OCI-LY1 (cell line): Measurements from ENCODE around the gene DOCK2.
"Not testable (repeated sequence)": the region's sequence is repeated elsewhere in the genome, so short reads cannot be mapped to it uniquely, and the experiment has no call there.

Experiments used
- H2AFZ ChIP-seq: fragments of 200-600 bp; sonication (generic), shearing (Covaris generic); 2 replicates; pipeline ENCODE4 v1.6.0; 2014; ENCODE audit warnings: antibody characterized with exemption, mild to moderate bottlenecking, low read length
- H3F3A ChIP-seq: fragments of 200-600 bp; sonication (generic), shearing (Covaris generic); 2 replicates; pipeline ENCODE4 v1.6.0; 2014; ENCODE audit warnings: mild to moderate bottlenecking, antibody characterized with exemption, low read length, moderate library complexity; ENCODE audit not compliant: insufficient read depth
- H3K27ac ChIP-seq: fragments of 200-600 bp; sonication (generic); 2 replicates; pipeline ENCODE4 v1.5.1; 2014; ENCODE audit warnings: low read length, mixed run types, mild to moderate bottlenecking, low read depth; ENCODE audit not compliant: poor library complexity, severe bottlenecking
- H3K27me3 ChIP-seq: fragments of 200-600 bp; sonication (generic); 2 replicates; pipeline ENCODE4 v1.6.0; 2014; ENCODE audit warnings: antibody characterized with exemption, mild to moderate bottlenecking, low read length, moderate library complexity; ENCODE audit not compliant: insufficient read depth
- H3K36me3 ChIP-seq: fragments of 200-600 bp; sonication (generic); 2 replicates; pipeline ENCODE4 v1.6.1; 2014; ENCODE audit warnings: mild to moderate bottlenecking, antibody characterized with exemption, low read length, moderate library complexity, mixed read lengths; ENCODE audit not compliant: insufficient read depth
- H3K4me1 ChIP-seq: fragments of 200-600 bp; sonication (generic); 2 replicates; pipeline ENCODE4 v1.5.1; 2014; ENCODE audit warnings: mild to moderate bottlenecking, low read length, moderate library complexity; ENCODE audit not compliant: insufficient read depth, severe bottlenecking
- H3K4me2 ChIP-seq: fragments of 200-600 bp; sonication (generic), shearing (Covaris generic); 2 replicates; pipeline ENCODE4 v1.6.1; 2014; ENCODE audit warnings: low read length
- H3K4me3 ChIP-seq: fragments of 200-600 bp; sonication (generic); 2 replicates; pipeline ENCODE4 v1.5.1; 2014; ENCODE audit warnings: low read length, low read depth, mild to moderate bottlenecking, mixed read lengths; ENCODE audit not compliant: poor library complexity, severe bottlenecking
- H3K79me2 ChIP-seq: fragments of 200-600 bp; shearing (Covaris generic); 2 replicates; pipeline ENCODE4 v1.6.1; 2016; ENCODE audit warnings: mixed run types, low read length, mixed read lengths; ENCODE audit not compliant: insufficient read depth
- H3K9ac ChIP-seq: fragments of 200-600 bp; sonication (generic), shearing (Covaris generic); 2 replicates; pipeline ENCODE4 v1.6.1; 2014; ENCODE audit warnings: mild to moderate bottlenecking, low read length, mixed read lengths
- H3K9me2 ChIP-seq: fragments of 200-600 bp; sonication (generic), shearing (Covaris generic); 2 replicates; pipeline ENCODE4 v1.6.1; 2014; ENCODE audit warnings: low read depth, mild to moderate bottlenecking, low read length, mixed read lengths
- H3K9me3 ChIP-seq: fragments of 200-600 bp; shearing (Covaris generic); 2 replicates; pipeline ENCODE4 v1.6.1; 2014; ENCODE audit warnings: low read length, mixed read lengths
- H4K20me1 ChIP-seq: fragments of 200-600 bp; sonication (generic), shearing (Covaris generic); 2 replicates; pipeline ENCODE4 v1.6.0; 2016; ENCODE audit warnings: mild to moderate bottlenecking, low read length; ENCODE audit not compliant: insufficient read depth
- EZH2 ChIP-seq: fragments of 200-600 bp; sonication (generic), shearing (Covaris generic); IDR thresholded peaks from 2 replicates; pipeline ENCODE4 v1.8.0; 2017; ENCODE audit warnings: borderline replicate concordance, mixed run types, mild to moderate bottlenecking, antibody characterized with exemption, low read length, moderate library complexity, mixed read lengths
- TF ChIP-seq, protein P1 (sequence below): fragments of 200-600 bp; sonication (generic), shearing (Covaris generic); IDR thresholded peaks from 2 replicates; pipeline ENCODE4 v1.5.1; 2017; ENCODE audit warnings: mild to moderate bottlenecking, antibody characterized with exemption, low read length, moderate library complexity, mixed read lengths

The DOCK2 gene

DNA sequence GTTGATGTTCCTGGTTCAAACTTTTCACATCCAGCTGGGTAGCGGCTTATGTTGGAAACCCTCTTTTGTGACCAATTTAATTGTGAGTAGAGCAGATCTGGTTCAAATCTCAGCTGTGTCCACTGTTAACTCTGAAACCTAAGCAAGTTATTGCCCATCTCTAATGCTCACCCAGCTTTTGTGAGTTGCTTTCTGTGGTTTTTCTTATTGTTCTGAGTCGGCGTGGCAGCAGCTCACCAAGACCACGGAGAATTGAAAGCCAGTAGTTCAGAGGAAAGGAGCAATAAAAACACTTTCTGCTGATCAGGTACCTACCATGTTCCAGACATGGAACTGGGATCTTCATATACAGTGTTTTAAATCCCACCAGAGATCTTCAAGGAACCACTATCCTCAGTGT lies 114.4 kb downstream of the DOCK2 start:
- Histone ChIP-seq H3K27me3 (no peaks in the 10 kb centered on the region), H3K4me2 (no peak overlapping the region)

DNA sequence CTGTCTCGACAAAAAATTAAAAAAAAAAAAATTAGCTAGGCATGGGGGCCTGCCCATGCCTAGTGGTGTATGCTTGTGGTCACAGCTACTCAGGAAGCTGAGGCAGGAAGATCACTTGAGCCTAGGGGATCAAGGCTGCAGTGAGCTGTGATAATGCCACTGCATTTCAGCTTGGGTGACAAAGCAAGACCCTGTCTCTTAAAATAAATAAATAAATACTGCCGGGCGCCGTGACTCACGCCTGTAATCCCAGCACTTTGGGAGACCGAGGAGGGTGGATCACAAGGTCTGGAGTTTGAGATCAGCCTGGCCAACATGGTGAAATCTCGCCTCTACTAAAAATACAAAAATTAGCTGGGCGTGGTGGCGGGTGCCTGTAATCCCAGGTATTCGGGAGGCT lies 115.5 kb downstream of the DOCK2 start:
- not testable (repeated sequence) for H3K4me3 ChIP-seq, H3K27ac ChIP-seq, H2AFZ ChIP-seq, H4K20me1 ChIP-seq, H3K9me2 ChIP-seq, H3K4me2 ChIP-seq, H3K79me2 ChIP-seq, H3K9ac ChIP-seq, H3K27me3 ChIP-seq, H3K9me3 ChIP-seq, H3F3A ChIP-seq, H3K4me1 ChIP-seq
- peaks cover 78% of the 10 kb centered on the region for H3K36me3 ChIP-seq

More for the DNA sequence above, 114.4 kb downstream of the DOCK2 start:
- H3K9me3 ChIP-seq: no peaks in the 10 kb centered on the region
- H3F3A ChIP-seq: no peaks in the 10 kb centered on the region
- H3K4me1 ChIP-seq: no peaks in the 10 kb centered on the region
- no peak overlapping the region for H3K9ac ChIP-seq
- no peak overlapping the region for H3K27ac ChIP-seq
- H3K79me2 ChIP-seq: no peaks in the 10 kb centered on the region
- peaks cover 83% of the 10 kb centered on the region for H3K36me3 ChIP-seq
- H3K9me2 ChIP-seq: no peaks in the 10 kb centered on the region
- no peak overlapping the region for H3K4me3 ChIP-seq
- H4K20me1 ChIP-seq: no peaks in the 10 kb centered on the region
- H2AFZ ChIP-seq: no peak overlapping the region
- TF ChIP-seq, protein P1, sequence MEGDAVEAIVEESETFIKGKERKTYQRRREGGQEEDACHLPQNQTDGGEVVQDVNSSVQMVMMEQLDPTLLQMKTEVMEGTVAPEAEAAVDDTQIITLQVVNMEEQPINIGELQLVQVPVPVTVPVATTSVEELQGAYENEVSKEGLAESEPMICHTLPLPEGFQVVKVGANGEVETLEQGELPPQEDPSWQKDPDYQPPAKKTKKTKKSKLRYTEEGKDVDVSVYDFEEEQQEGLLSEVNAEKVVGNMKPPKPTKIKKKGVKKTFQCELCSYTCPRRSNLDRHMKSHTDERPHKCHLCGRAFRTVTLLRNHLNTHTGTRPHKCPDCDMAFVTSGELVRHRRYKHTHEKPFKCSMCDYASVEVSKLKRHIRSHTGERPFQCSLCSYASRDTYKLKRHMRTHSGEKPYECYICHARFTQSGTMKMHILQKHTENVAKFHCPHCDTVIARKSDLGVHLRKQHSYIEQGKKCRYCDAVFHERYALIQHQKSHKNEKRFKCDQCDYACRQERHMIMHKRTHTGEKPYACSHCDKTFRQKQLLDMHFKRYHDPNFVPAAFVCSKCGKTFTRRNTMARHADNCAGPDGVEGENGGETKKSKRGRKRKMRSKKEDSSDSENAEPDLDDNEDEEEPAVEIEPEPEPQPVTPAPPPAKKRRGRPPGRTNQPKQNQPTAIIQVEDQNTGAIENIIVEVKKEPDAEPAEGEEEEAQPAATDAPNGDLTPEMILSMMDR: no peak
- TF ChIP-seq EZH2: no peak

GRCh38 chr5:169753795-169754194 lies 116.7 kb downstream of the DOCK2 start:
- H3K9me2 ChIP-seq: no peaks in the 10 kb centered on the region
- no peaks in the 10 kb centered on the region for H3F3A ChIP-seq
- no peak overlapping the region for H2AFZ ChIP-seq
- peaks cover 65% of the 10 kb centered on the region for H3K36me3 ChIP-seq
- H3K4me1 ChIP-seq: no peaks in the 10 kb centered on the region
- H3K79me2 ChIP-seq: no peaks in the 10 kb centered on the region
- no peak overlapping the region for H3K9ac ChIP-seq
- H3K27me3 ChIP-seq: no peaks in the 10 kb centered on the region
- H3K27ac ChIP-seq: no peak overlapping the region
- H3K4me3 ChIP-seq: no peak overlapping the region
- no peak overlapping the region for H3K4me2 ChIP-seq
- no peaks in the 10 kb centered on the region for H3K9me3 ChIP-seq
- H4K20me1 ChIP-seq: no peaks in the 10 kb centered on the region
- no peak for TF ChIP-seq EZH2
- TF ChIP-seq, protein P1: no peak

GRCh38 chr5:169754737-169755136 lies 117.7 kb downstream of the DOCK2 start:
- H4K20me1 ChIP-seq: no peaks in the 10 kb centered on the region
- H3K36me3 ChIP-seq: peaks cover 65% of the 10 kb centered on the region
- no peaks in the 10 kb centered on the region for H3K27me3 ChIP-seq
- no peak overlapping the region for H2AFZ ChIP-seq
- no peak overlapping the region for H3K9ac ChIP-seq
- H3K9me2 ChIP-seq: no peaks in the 10 kb centered on the region
- no peaks in the 10 kb centered on the region for H3K9me3 ChIP-seq
- no peak overlapping the region for H3K27ac ChIP-seq
- H3K4me1 ChIP-seq: no peaks in the 10 kb centered on the region
- H3K4me2 ChIP-seq: no peak overlapping the region
- H3K79me2 ChIP-seq: no peaks in the 10 kb centered on the region
- H3F3A ChIP-seq: no peaks in the 10 kb centered on the region
- no peak for TF ChIP-seq EZH2
- TF ChIP-seq, protein P1: no peak
- no peak overlapping the region for H3K4me3 ChIP-seq
